ENCODE results near the gene ITGAX.

- TF ChIP-seq POLR2A (IDR thresholded peaks at IDR 0.05; ENCODE audit: low read depth, low read length) = no peak
- TF ChIP-seq POLR2AphosphoS5 (IDR thresholded peaks at IDR 0.05; ENCODE audit: low read depth, low read length) = no peak
Observed at GRCh38 chr16:31333686-31334649, 21.0 kb upstream of the ITGAX start.

Data from GM12892 (cell line).